Tibial nerve (tissue), 4 donors: ENCODE measurements around the gene CDH5. TPM values are rescaled to one million over a fixed set of nuclear protein-coding genes. Genes with fewer than 3 reads are reported as not detected.
A peak's percentile ranks its signal among the peaks of the same experiment; 100 is the strongest.

Experiments used
- DNase-seq, 2 donors: peaks; one replicate each; pipeline ENCODE4 v3.0.0-alpha.2; 2019; ENCODE audit warnings: low spot score in 2 of 2
- H3K27ac ChIP-seq, 4 donors: fragments of 200-600 bp; sonication (generic) in 3 of 4; one replicate each; pipeline ENCODE4 v1.5.1; 2017 to 2019; ENCODE audit warnings: mild to moderate bottlenecking in 1 of 4
- H3K27me3 ChIP-seq, 2 donors: fragments of 200-600 bp; sonication (generic) in 1 of 2; one replicate each; pipeline versions ENCODE4 v1.5.1 to v1.6.0; 2017 to 2019
- H3K36me3 ChIP-seq, 3 donors: fragments of 200-600 bp; sonication (generic); one replicate each; pipeline ENCODE4 v1.5.1; 2018 to 2019
- H3K4me1 ChIP-seq, 4 donors: fragments of 200-600 bp; sonication (generic) in 3 of 4; one replicate each; pipeline ENCODE4 v1.5.1; 2017 to 2019
- H3K4me3 ChIP-seq, 4 donors: fragments of 200-600 bp; sonication (generic) in 3 of 4; one replicate each; pipeline ENCODE4 v1.5.1; 2017 to 2019; ENCODE audit warnings: mild to moderate bottlenecking in 1 of 4, moderate library complexity in 1 of 4
- H3K9me3 ChIP-seq, 4 donors: fragments of 200-600 bp; sonication (generic) in 3 of 4; one replicate each; pipeline ENCODE4 v1.5.1; 2017 to 2019
- CTCF ChIP-seq, 5 experiments: fragments of 200-600 bp in 3 of 5; fragments of 450-650 bp in 2 of 5; sonication (generic) in 3 of 5; IDR thresholded peaks; one replicate each; pipeline ENCODE4 v1.5.1; 2016 to 2019; ENCODE audit warnings: antibody characterized with exemption in 5 of 5, mild to moderate bottlenecking in 3 of 5, moderate library complexity in 2 of 5
- EP300 ChIP-seq, 2 donors: sonication (generic); formaldehyde crosslinking; IDR thresholded peaks; one replicate each; pipeline ENCODE4 v1.6.1; 2017; ENCODE audit warnings: antibody characterized with exemption in 2 of 2, mild to moderate bottlenecking in 1 of 2
- POLR2A ChIP-seq, 2 donors: fragments of 450-650 bp; IDR thresholded peaks; one replicate each; pipeline ENCODE4 v1.6.1; 2017; ENCODE audit warnings: antibody characterized with exemption in 2 of 2, mild to moderate bottlenecking in 2 of 2, moderate library complexity in 2 of 2
- WGBS, 2 donors: methylation state at CpG; one replicate each; pipeline ENCODE4 v1.1.5; 2018; 5-methylcytosine and 5-hydroxymethylcytosine counted together
- total RNA-seq, 4 donors: library from RNA; depleted of rRNA; stranded (reverse); fragments of >200 nt; gene quantifications; one replicate each; pipeline ENCODE4 v1.1.0, GENCODE V29; 2016

The CDH5 gene
- total RNA-seq, 4 donors from 2014 or later = 47.3 to 79.3 (median 67.0) TPM

- H3K4me3 ChIP-seq = peak overlapping the region; percentile 10 to 71 (median 36)
- H3K27me3 ChIP-seq = peaks cover 3 to 63% of the 10 kb centered on the region in 2 donors
- WGBS, 2 donors = 9 to 13% methylated on average over 19 to 40 of the region's 40 CpGs
- peaks cover 0 to 32% (median 11%) of the 10 kb centered on the region in 4 donors for H3K4me1 ChIP-seq
- no peak for DNase-seq
- H3K27ac ChIP-seq = peak overlapping the region in 1 of 4 donors; percentile 44
- TF ChIP-seq EP300 (IDR thresholded peaks at IDR 0.05) (no peak), POLR2A (IDR thresholded peaks at IDR 0.05) (no peak), CTCF (IDR thresholded peaks at IDR 0.05) (no peak)
- no peaks in the 10 kb centered on the region for H3K36me3 ChIP-seq
- no peaks in the 10 kb centered on the region for H3K9me3 ChIP-seq
Observed at GRCh38 chr16:66427871-66428681, 61.6 kb downstream of the CDH5 start.

- H3K4me1 ChIP-seq = peaks cover 0 to 32% (median 11%) of the 10 kb centered on the region in 4 donors
- 29 to 35% methylated on average over 11 of the region's 11 CpGs for WGBS, 2 donors
- peaks cover 3 to 63% of the 10 kb centered on the region in 2 donors for H3K27me3 ChIP-seq
- TF ChIP-seq POLR2A (IDR thresholded peaks at IDR 0.05) (no peak), EP300 (IDR thresholded peaks at IDR 0.05) (no peak), CTCF (IDR thresholded peaks at IDR 0.05) (no peak)
- H3K36me3 ChIP-seq = no peaks in the 10 kb centered on the region
- no peaks in the 10 kb centered on the region for H3K9me3 ChIP-seq
- no peak overlapping the region for H3K4me3 ChIP-seq
- H3K27ac ChIP-seq = no peak overlapping the region
- DNase-seq = no peak
Observed at GRCh38 chr16:66428682-66429251, 62.3 kb downstream of the CDH5 start.

- no peak overlapping the region for H3K4me3 ChIP-seq
- no peaks in the 10 kb centered on the region for H3K9me3 ChIP-seq
- peaks cover 3 to 60% of the 10 kb centered on the region in 2 donors for H3K27me3 ChIP-seq
- H3K4me1 ChIP-seq = peaks cover 0 to 32% (median 11%) of the 10 kb centered on the region in 4 donors
- H3K36me3 ChIP-seq = no peaks in the 10 kb centered on the region
- H3K27ac ChIP-seq = no peak overlapping the region
- WGBS, 2 donors = 41 to 54% methylated on average over 9 of the region's 9 CpGs
- DNase-seq = no peak
- TF ChIP-seq POLR2A (IDR thresholded peaks at IDR 0.05) = no peak
- TF ChIP-seq EP300 (IDR thresholded peaks at IDR 0.05) = no peak
- no peak for TF ChIP-seq CTCF (IDR thresholded peaks at IDR 0.05)
Observed at GRCh38 chr16:66429290-66429962, 62.9 kb downstream of the CDH5 start.

- no peak for DNase-seq
- H3K4me3 ChIP-seq = no peak overlapping the region
- no peaks in the 10 kb centered on the region for H3K9me3 ChIP-seq
- peaks cover 3 to 55% of the 10 kb centered on the region in 2 donors for H3K27me3 ChIP-seq
- peaks cover 0 to 32% (median 11%) of the 10 kb centered on the region in 4 donors for H3K4me1 ChIP-seq
- no peak overlapping the region for H3K27ac ChIP-seq
- no peak for TF ChIP-seq CTCF (IDR thresholded peaks at IDR 0.05)
- no peak for TF ChIP-seq POLR2A (IDR thresholded peaks at IDR 0.05)
- TF ChIP-seq EP300 (IDR thresholded peaks at IDR 0.05) = no peak
- H3K36me3 ChIP-seq = no peaks in the 10 kb centered on the region
- WGBS, 2 donors = 76 to 86% methylated on average over 3 of the region's 3 CpGs
Observed at GRCh38 chr16:66430214-66430613, 63.7 kb downstream of the CDH5 start.
